ENCODE results near the gene HS3ST5.
"Not testable (repeated sequence)": the region's sequence is repeated elsewhere in the genome, so short reads cannot be mapped to it uniquely, and the experiment has no call there.

HS3ST5 gene

GRCh38 chr6:114087496-114087895, 255.3 kb downstream of the HS3ST5 start:
- no peak for DNase-seq (ENCODE audit: low read depth)

GRCh38 chr6:114085211-114085610, 257.6 kb downstream of the HS3ST5 start:
- DNase-seq (ENCODE audit: low read depth): no peak

DNA sequence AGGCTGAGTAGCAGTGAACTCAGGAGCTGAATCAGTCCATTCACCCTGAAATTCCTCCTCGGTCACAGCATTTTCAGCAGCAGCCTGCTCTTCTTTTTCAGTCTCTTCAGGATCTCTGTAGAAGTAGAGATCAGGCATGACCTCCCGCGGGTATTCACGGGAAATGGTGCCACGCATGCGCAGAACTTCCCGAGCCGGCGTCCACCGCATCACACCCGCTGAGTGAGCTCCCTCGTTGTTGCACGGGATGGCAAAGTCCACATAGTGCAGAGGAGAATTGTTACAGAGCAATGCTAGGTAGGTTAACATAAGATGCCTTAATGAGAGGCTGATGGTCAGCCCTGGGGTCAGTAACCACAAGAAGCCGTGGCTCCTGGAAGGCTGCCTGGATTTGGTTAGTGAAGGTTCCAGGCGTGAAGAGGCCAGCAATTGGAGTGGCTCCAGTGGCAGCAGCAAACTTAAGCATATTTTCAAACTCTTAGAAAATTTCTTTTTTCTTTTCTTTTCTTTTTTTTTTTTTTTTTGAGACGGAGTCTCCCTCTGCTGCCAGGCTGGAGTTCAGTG, 258.4 kb downstream of the HS3ST5 start:
- DNase-seq (ENCODE audit: low read depth): no peak

DNA sequence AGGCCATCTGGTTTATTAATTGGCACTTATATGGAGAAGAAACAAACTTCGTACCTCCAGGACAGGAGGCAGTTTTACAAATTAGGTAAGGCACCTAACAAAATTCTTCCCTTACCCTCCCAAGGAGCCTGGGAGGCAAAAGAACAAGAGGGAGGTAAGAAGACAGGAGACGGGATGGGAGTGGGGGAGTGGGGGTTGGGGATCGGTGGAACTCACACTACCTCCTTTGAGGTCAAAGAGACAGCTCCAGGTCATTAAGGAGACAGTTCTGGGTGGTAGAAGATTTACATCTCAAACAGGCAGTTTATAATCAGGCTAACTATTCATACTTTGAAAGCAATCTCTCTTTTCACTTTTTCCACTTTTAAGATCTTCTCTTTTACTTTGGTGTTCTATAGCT, 259.6 kb downstream of the HS3ST5 start:
- DNase-seq (ENCODE audit: low read depth): no peak

GRCh38 chr6:114081730-114082129, 261.1 kb downstream of the HS3ST5 start:
- DNase-seq (ENCODE audit: low read depth): no peak

DNA sequence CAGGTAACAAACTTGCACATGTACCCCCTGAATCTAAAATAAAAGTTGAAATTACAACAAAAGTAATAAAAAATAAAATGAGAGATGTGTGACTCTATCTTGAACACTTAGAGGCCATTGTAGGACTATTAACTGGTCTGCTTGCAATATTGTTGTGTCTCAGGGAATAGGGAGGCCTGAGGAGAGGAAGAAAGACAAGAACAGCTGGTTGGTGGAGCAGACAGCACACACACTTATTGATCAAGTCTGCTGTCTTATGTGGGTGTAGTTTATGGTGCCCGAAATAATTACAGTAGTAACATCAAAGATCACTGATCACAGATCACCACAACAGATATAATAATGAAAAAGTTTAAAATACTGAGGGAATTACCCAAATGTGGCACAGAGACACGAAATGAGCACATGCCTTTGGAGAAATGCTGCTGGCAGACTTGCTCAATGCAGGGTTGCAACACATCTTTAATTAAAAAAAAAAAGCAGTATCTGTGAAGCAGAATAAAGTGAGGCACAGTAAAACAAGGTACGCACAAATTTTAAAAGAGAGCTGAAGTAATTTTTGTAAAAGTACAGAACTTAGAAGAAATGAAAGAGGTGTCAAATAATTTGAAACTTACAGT, 261.8 kb downstream of the HS3ST5 start:
- no peak for DNase-seq (ENCODE audit: low read depth)

GRCh38 chr6:114080410-114080809, 262.4 kb downstream of the HS3ST5 start:
- DNase-seq (ENCODE audit: low read depth): not testable (repeated sequence)

DNA sequence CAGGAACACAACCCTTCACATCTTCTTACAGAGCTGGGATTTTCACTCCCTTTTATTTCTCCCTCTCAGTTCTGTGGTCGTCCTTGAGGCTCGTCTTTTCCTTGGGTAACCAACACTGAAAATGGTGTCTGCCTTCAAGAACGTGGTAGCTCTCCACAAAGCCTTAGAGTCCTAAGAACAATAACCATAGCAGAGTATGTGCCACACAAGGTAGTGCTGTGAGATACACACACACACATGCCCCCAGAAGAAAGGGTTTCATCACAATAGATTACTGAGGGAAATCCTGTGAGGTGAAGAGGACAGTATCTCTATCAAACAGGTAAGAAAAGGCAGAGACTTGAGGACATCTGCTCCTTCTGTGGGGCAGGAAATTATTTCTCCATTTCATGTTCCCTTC, 267.0 kb downstream of the HS3ST5 start:
- no peak for DNase-seq (ENCODE audit: low read depth)

DNA sequence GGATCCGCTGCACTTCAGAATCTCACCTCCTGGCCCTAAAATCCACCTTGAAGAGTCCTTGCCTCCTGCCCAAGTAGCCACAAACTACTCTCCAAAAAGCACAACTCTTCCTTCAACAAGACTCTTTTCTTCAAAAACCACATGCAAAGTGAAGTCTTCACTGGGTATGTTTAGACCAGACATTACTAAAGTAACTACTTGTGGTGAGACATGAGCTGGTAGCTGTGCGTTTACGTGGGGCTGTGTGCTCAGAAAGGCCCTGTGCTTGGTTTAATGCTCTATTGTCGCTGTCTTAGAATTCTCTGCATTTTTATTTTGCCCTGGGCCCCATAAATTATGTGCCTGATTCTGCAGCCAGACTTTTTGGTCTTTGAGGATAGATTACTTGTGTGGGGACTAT, 267.5 kb downstream of the HS3ST5 start:
- no peak for DNase-seq (ENCODE audit: low read depth)

DNA sequence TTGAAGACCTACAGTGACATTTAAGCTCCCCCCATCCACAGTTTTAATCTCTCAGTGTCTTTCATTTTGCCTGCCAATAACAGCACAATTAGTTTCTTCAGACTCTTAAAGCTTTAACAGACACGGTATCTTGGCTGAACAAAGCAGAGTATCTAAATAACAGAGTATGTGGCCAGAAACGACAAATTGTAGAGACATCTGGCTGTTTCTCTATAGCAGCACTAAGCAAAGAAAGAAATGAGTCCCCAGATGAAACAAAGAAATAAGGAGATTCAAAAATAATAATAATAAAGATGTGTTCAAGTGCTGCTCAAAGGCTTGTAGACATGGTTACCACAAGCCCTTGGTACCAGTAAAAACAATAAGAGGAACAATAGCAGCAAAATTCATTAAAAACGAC, 274.1 kb downstream of the HS3ST5 start:
- no peak for DNase-seq (ENCODE audit: low read depth)

DNA sequence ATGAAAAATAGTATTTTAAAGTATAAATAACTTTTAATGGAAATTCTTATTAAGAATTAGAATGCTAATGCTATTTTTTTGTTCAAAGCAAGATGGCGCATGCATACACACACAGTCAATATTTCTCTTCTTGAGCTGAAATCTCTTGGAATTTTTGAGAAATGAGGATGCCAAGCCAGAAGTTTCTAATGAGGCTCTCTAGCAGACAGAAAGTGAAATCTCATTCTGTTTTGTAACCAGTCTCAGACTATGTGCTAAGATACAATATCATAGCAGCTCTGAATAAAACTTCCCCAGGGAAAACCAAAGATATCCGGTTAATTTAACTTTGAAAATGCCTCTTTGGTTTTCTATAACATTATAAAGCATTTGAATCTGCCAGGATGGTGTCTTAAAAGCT, 274.7 kb downstream of the HS3ST5 start:
- no peak for DNase-seq (ENCODE audit: low read depth)

- DNase-seq (ENCODE audit: low read depth): no peak
Observed at GRCh38 chr6:114064862-114065261, 278.0 kb downstream of the HS3ST5 start.

GRCh38 chr6:114063956-114064355, 278.9 kb downstream of the HS3ST5 start:
- DNase-seq (ENCODE audit: low read depth): no peak

DNA sequence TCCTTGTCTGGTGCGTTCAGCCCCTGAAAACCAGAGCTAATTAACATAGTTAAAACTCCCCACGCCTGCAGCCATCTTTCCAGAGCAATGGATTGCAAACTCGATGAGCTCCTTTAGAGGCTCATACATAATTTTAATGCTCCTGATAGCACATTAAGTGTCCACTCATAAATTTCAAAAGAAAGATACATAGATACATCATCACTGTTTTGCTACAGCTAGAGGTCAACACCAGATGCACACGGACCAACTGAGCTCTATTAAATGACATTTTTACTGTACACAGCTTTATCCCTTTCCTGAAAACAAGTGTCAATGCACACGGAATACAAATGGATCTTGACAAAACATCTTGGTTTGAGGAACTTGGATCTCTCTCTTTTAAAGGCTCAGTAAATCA, 280.6 kb downstream of the HS3ST5 start:
- DNase-seq (ENCODE audit: low read depth): no peak

DNA sequence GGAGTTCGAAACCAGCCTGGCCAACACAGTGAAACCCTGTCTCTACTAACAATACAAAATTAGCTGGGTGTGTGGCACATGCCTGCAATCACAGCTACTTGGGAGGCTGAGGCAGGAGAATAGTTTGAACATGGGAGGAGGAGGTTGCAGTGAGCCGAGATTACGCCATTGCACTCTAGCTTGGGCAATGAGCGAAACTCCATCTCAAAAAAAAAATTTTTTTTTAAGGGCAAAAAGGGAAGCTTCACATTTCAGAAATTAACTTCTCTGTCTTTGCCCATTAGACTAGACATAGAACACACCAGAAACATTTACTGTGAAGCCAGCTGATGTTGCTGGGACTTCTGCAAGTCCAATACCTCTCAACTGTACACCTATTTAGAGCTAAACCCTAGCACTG, 281.1 kb downstream of the HS3ST5 start:
- DNase-seq (ENCODE audit: low read depth): no peak

DNA sequence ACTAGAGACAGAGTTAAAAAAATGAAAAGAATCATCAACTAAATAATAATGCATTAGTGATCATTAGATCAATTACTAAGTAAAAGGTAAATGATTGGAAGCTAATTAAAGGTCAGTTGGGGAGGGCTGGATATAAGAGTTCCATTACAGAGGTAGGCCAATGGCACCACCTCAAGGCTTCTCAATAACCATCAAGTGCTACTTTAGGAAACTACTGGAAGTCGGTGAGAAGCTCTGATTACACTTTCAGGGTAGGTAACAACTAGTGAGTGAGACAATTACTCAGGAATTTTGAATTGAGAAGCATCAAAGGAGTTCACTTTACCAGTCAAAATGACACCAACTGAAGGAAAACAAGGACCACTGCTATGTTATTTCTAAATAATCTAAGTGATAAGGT, 281.7 kb downstream of the HS3ST5 start:
- DNase-seq (ENCODE audit: low read depth): no peak

- no peak for DNase-seq (ENCODE audit: low read depth)
Observed at GRCh38 chr6:114058435-114058834, 284.4 kb downstream of the HS3ST5 start.

- DNase-seq (ENCODE audit: low read depth): no peak
Observed at GRCh38 chr6:114055763-114056162, 287.1 kb downstream of the HS3ST5 start.

- DNase-seq (ENCODE audit: low read depth): no peak
Observed at GRCh38 chr6:114055349-114055748, 287.5 kb downstream of the HS3ST5 start.

DNA sequence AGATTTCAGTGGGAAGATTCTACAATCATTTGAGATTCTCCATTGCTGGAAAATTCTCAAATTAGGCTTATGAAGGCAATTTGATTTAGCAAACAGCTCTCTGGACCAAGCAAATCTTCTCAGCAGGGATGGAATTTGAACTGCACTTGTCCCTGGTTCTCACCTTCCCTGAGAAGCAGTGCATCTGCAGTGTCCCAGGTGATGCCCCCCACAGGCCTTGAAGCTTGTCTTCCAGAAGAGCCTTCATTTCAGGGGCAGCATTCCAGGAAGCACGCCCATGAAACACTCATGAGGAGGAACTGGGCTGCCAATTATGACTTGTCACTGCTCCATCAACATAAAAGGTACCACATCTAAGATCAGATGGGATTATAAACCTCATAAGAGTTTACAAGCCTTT, 289.0 kb downstream of the HS3ST5 start:
- DNase-seq (ENCODE audit: low read depth): no peak

DNA sequence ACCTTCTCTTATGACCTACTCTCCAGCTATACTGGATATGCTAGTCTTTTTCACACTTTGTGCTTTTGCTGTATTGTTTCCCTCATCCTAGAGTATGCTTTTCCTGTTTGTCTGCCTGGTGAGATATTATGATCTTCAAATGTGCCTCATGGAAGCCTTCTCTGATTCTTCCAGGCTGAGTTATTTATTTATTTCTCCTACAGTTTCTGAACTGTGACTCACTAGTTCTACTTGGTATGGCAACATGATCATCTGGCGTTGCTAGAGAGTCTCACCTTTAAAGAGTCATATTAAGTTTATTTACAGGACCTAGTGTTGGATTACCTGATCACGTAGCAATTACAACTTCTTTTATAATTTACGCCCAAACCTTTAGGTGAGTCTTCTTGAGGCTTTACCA, 290.7 kb downstream of the HS3ST5 start:
- no peak for DNase-seq (ENCODE audit: low read depth)

DNA sequence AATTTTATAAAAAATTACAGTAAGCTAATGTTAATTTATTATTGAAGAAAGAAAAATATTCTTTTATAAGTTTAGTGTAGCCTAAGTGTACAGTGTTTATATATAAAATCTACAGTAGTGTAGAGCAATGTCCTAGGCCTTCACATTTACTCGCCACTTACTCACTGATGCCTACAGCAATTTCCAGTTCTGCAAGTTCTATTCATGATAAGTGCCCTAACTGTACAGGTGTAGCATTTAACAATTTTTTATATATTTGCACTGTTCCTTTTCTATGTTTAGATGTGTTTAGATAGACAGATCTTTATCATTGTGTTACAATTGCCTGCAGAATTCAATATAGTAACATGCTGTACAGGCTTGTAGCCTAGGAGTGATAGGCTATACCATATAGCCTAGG, 291.8 kb downstream of the HS3ST5 start:
- DNase-seq (ENCODE audit: low read depth): no peak

DNA sequence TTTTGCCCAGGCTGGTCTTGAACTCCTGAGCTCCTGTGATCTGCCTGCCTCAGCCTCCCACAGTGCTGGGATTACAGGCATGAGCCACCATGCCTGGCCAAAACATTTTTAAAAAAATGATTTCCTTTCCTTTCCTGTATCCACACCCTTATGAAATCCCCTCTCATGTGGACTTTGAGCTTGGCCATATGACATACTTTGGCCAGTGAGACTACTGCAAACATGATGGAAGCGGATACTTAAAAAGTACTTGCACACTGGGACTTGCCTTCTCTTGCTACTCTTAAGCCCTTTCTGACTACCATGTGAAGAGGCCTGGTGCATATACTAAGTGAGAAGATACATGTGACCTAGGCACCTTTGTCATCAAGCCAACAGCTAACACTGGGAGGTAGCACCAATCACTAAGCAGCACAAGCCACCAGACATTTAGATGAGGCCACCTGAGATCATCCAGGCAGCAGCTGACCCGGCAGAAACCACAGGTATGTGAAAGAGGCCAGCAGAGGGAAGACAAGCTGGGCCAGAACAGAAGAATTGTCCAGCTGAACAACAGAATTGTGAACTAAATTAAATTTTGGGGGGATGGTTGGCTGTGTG, 293.4 kb downstream of the HS3ST5 start:
- no peak for DNase-seq (ENCODE audit: low read depth)

GRCh38 chr6:114044566-114044965, 298.3 kb downstream of the HS3ST5 start:
- DNase-seq (ENCODE audit: low read depth): not testable (repeated sequence)
